ENCODE results near the gene CNTNAP2.

- TF ChIP-seq CTCF (IDR thresholded peaks at IDR 0.05), result no peak
- no peak for TF ChIP-seq EP300 (IDR thresholded peaks at IDR 0.05)
- no peak for TF ChIP-seq POLR2A (IDR thresholded peaks at IDR 0.05)
Observed at GRCh38 chr7:147096629-147097028, 980.0 kb downstream of the CNTNAP2 start.

All from tibial nerve (tissue), 4 donors.